GM10847 (cell line): Measurements from ENCODE around the gene ADIPOR2.

Source experiments
- POLR2A ChIP-seq: IDR thresholded peaks from 2 replicates; pipeline ENCODE4 v1.6.1; 2011; ENCODE audit not compliant: insufficient read length; ENCODE audit errors: extremely low read depth

Gene ADIPOR2

DNA sequence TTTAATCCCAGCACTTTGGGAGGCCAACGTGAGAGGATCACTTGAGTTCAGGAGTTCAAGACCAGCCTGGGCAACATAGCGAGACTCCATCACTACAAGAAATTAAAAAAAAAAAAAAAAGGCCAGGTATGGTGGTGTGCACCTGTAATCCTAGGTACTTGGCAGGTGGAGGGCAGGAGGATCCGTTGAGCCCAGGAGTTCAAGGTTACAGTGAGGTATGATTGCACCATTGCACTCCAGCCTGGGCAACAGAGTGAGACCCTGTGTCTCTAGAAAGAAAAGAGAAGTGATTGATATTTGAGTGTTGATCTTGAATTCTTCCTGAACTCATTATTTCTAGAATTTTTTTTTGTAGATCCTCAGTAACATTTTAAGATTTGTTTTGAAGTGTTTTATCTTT, 59.4 kb downstream of the ADIPOR2 start:
- TF ChIP-seq POLR2A, result no peak

DNA sequence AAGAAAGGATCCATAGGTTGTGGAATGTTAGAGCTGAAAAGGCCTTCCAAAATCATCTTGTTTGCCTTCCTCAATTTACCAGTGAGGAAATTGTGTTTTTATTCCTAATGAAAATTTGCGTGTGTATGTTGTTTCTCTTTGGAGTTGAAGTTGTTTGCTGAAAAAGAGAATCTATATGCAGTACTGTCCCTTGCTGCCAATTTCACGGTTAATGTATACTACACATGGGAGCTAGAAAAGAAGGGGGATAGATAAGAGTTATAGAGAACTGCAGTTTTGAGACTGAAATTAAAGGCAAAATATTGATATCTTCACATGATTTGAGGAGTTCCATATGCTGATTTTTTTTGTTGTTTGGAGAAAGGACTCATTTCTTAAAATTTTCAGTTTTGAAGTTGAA, 67.5 kb downstream of the ADIPOR2 start:
- no peak for TF ChIP-seq POLR2A

DNA sequence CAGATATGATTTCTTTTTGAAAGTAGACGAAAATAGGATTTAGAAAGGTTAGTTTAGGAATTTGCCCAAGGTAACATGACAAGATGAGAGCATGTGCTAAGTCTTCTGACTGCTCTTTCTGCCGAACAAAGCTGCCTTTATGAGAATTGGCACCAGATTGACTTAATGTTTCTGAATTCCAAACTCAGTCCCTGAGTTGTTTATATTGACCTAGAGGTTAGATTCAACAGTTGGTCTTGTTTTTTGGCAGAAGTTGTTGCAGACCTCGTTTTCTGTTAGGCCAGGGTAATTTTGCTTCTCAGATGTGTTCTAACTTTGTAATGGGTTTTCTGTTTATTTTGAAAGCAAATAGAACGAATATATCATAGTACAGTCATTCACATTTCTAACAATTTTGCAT, 68.0 kb downstream of the ADIPOR2 start:
- no peak for TF ChIP-seq POLR2A

DNA sequence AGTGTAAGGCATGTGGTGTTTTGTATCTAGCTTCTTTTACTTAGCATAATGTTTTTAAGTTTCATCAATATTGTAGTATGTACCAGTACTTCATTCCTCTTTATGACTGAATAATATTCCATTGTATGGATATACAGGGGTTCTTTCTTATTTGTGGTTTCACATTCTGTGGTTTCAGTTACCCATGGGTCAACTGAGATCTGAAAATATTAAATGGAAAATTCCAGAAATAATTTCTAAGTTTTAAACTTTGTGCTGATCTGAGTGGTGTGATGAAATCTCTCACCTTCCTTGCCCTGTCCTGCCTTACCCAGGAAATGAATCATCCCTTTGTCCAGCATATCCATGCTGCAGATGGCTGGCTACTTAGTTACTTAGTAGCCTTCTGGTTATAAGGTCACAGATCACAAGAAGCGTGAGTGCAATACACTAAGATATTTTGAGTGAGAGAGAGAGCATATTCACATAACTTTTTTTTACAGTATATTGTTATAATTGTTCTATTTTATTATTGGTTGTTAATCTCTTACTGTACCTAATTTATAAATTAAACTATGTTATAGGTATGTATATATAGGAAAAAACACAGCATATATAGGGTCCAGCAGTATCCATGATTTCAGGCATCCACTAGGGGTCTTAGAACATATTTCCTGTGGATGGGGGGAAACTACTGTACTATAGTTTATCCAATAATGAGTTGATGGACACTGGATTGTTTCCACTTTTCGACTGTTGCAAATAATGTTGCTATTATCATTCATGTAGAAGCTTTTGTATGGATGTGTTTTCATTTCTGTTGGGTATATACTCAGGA, 69.9 kb downstream of the ADIPOR2 start:
- no peak for TF ChIP-seq POLR2A

DNA sequence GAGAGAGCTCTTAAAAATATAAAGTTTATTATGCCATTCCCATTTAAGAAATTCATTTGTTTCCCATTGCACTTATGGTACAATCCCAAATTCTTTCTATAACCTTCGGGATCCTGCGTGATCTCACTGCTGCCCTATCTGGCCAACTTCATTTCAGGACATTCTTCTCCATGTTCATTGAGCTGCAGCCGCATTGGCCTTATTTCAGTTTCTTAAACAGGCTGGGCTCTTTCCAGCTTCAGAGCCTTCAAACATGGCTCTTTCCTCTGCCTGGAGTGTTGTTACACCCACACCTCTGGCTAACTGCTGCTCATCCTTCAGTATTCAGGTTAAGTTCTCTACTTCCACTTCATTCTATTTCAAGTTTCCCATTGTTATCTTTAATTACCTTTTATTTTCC, 71.0 kb downstream of the ADIPOR2 start:
- no peak for TF ChIP-seq POLR2A

- no peak for TF ChIP-seq POLR2A
These were observed 72.3 kb downstream of the ADIPOR2 start for GRCh38 chr12:1763153-1763552.

DNA sequence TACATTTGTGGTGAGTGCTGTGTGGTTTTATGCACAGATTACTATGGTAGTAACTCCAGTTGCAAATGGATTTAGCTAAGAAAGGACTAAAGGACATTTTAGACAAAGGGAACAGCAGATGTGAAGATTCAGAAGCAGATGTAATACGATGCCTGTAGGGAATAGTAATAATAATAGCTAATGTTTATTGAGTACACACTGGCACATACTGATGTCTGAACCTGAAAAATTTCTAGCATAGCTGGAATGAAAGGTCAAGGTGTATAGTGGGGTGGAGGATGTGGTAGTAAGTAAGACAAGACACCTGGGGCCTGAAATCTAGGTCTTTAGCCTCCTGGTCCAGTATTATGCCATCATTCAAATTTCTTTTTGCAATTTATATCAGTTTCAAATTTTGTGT, 75.2 kb downstream of the ADIPOR2 start:
- TF ChIP-seq POLR2A, result no peak

GRCh38 chr12:1767407-1768090, 76.7 kb downstream of the ADIPOR2 start:
- TF ChIP-seq POLR2A, result no peak

DNA sequence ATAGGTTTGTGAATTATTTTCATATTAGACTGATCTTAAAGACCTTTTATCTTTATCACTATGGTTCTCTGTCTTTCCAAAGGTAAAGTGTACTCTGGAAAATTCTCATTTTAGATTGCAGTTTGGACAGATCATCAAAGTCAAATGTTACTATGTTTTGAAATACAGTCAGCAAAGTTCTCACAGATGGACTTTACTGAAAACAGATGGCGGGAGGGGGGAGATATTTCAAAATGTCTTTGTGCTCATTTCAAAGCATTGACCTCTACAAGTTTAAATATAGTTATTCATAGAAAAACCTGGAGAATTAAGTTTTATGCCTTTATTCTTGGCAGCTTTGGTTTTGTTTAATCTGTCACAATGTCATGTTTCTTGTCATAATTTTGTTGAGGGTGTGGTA, 77.7 kb downstream of the ADIPOR2 start:
- no peak for TF ChIP-seq POLR2A

- no peak for TF ChIP-seq POLR2A
These were observed 79.1 kb downstream of the ADIPOR2 start for GRCh38 chr12:1769809-1770494.

GRCh38 chr12:1773937-1774655, 83.2 kb downstream of the ADIPOR2 start:
- TF ChIP-seq POLR2A, result no peak

GRCh38 chr12:1776170-1776921, 85.5 kb downstream of the ADIPOR2 start:
- no peak for TF ChIP-seq POLR2A

DNA sequence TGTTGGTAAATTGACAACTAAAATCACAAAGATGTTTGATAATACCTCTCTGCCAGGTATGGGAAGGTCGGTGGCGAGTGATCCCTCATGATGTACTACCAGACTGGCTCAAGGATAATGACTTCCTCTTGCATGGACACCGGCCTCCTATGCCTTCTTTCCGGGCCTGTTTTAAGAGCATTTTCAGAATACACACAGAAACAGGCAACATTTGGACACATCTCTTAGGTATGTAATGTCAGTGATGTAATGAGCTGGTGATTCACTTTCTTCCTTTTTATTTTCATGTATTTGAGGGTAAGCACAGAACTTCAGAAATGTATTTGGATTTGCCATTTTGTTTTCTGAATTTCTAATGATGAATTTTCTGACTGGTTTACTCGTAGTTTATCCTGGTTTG, 86.9 kb downstream of the ADIPOR2 start:
- no peak for TF ChIP-seq POLR2A

- no peak for TF ChIP-seq POLR2A
These were observed 88.0 kb downstream of the ADIPOR2 start for GRCh38 chr12:1778911-1779310.

- TF ChIP-seq POLR2A, result no peak
These were observed 88.9 kb downstream of the ADIPOR2 start for GRCh38 chr12:1779783-1780182.

GRCh38 chr12:1781772-1782171, 90.9 kb downstream of the ADIPOR2 start:
- no peak for TF ChIP-seq POLR2A
